Spleen (tissue), 11 donors: ENCODE data around the gene CGNL1. TPM values are rescaled to one million over a fixed set of nuclear protein-coding genes. Genes with fewer than 3 reads are reported as not detected.
A peak's percentile ranks its signal among the peaks of the same experiment; 100 is the strongest.

Experiments
- DNase-seq: peaks from one replicate; pipeline ENCODE4 v3.0.0-alpha.2; 2020
- H3K27ac ChIP-seq, 8 donors: fragments of 200-600 bp; sonication (generic) in 7 of 8; 1 replicate in 4 of 8; 2 replicates in 4 of 8; pipeline versions ENCODE4 v1.5.0 to v1.8.0; 2016 to 2021; ENCODE audit warnings: inconsistent platforms in 4 of 8, mild to moderate bottlenecking in 4 of 8, moderate library complexity in 1 of 8
- H3K27me3 ChIP-seq, 7 donors: fragments of 200-600 bp; sonication (generic) in 6 of 7; replicated peaks in 1 of 7; 1 replicate in 4 of 7; 2 replicates in 3 of 7; pipeline versions ENCODE4 v1.5.0 to v1.8.0; 2016 to 2021; ENCODE audit warnings: inconsistent platforms in 3 of 7, mild to moderate bottlenecking in 1 of 7
- H3K36me3 ChIP-seq, 6 donors: fragments of 200-600 bp; sonication (generic) in 5 of 6; 1 replicate in 4 of 6; 2 replicates in 2 of 6; pipeline versions ENCODE4 v1.5.0 to v1.8.0; 2016 to 2021; ENCODE audit warnings: inconsistent platforms in 2 of 6
- H3K4me1 ChIP-seq, 6 donors: fragments of 200-600 bp; sonication (generic) in 5 of 6; 1 replicate in 3 of 6; 2 replicates in 3 of 6; pipeline versions ENCODE4 v1.5.0 to v1.8.0; 2016 to 2021; ENCODE audit warnings: inconsistent platforms in 3 of 6
- H3K4me3 ChIP-seq, 8 donors: fragments of 200-600 bp; sonication (generic) in 7 of 8; 1 replicate in 4 of 8; 2 replicates in 4 of 8; pipeline versions ENCODE4 v1.5.0 to v1.8.0; 2016 to 2021; ENCODE audit warnings: inconsistent platforms in 4 of 8, mild to moderate bottlenecking in 4 of 8, moderate library complexity in 2 of 8
- H3K9me3 ChIP-seq, 8 donors: fragments of 200-600 bp; sonication (generic) in 7 of 8; 1 replicate in 4 of 8; 2 replicates in 4 of 8; pipeline versions ENCODE4 v1.5.0 to v1.8.0; 2016 to 2021; ENCODE audit warnings: inconsistent platforms in 4 of 8
- POLR2A ChIP-seq, 3 donors: fragments of 450-650 bp; IDR thresholded peaks; one replicate each; pipeline ENCODE4 v1.5.1; 2017; ENCODE audit warnings: antibody characterized with exemption in 3 of 3, mild to moderate bottlenecking in 1 of 3
- POLR2AphosphoS5 ChIP-seq, 3 donors: sonication (generic); formaldehyde crosslinking; IDR thresholded peaks; one replicate each; pipeline ENCODE4 v1.5.1; 2017; ENCODE audit warnings: antibody characterized with exemption in 3 of 3
- WGBS, 5 donors: extraction: QIAGEN DNeasy Blood & Tissue Kit in 3 of 5; methylation state at CpG; one replicate each; pipeline versions ENCODE4 v1.1.5 to v1.1.7; 2013 to 2018; 5-methylcytosine and 5-hydroxymethylcytosine counted together
- intact Hi-C: fragments of 100-400 bp; cut with DNase I; formaldehyde crosslinking; loops from one replicate; pipeline ENCODE4 v1.15.0; 2023; ENCODE audit warnings: low total_unique reads
- polyA plus RNA-seq, 3 donors: library from polyadenylated mRNA; stranded (reverse); fragments of 200-250 nt; gene quantifications; one replicate each; pipeline ENCODE4 v1.2.1, GENCODE V29; 2013
- total RNA-seq, 7 donors: library from RNA; depleted of rRNA in 3 of 7; stranded (reverse); fragments of >200 nt in 3 of 7; fragmentation: NEBNext Ultra II Directional in 4 of 7; extraction: Animal tissue kit (Norgen Biotek cat#: 25700) in 4 of 7; gene quantifications; one replicate each; pipeline versions ENCODE4 v1.1.0 to v1.2.1, GENCODE V29; 2016 to 2021
- TF ChIP-seq, protein P1 (sequence below), 11 experiments: fragments of 200-600 bp in 7 of 11; fragments of 450-650 bp in 4 of 11; sonication (generic) in 4 of 11; IDR thresholded peaks in 8 of 11; conservative IDR thresholded peaks in 3 of 11; 1 replicate in 7 of 11; 2 replicates in 4 of 11; pipeline versions ENCODE4 v1.4.0 to v1.8.0; 2016 to 2021; ENCODE audit warnings: antibody characterized with exemption in 11 of 11, inconsistent platforms in 4 of 11, mild to moderate bottlenecking in 1 of 11
- donor health status: healthy with polysubstance abuse.
- donor health status: DM: no; HTN: no; CAD: no; lungs with moderate emphysema.
- donor health status: DM: no; HTN: no; CAD: no.
- donor health status: Bipolar disorder and iron deficiency.
- donor health status: healthy.
- donor health status: DM: no; HTN: no; CAD: no.
- donor health status: DM: yes; HTN: yes; CAD: no.

Gene CGNL1
- total and polyA plus RNA-seq, 10 donors = 0.07 to 0.73 (median 0.36) TPM

DNA sequence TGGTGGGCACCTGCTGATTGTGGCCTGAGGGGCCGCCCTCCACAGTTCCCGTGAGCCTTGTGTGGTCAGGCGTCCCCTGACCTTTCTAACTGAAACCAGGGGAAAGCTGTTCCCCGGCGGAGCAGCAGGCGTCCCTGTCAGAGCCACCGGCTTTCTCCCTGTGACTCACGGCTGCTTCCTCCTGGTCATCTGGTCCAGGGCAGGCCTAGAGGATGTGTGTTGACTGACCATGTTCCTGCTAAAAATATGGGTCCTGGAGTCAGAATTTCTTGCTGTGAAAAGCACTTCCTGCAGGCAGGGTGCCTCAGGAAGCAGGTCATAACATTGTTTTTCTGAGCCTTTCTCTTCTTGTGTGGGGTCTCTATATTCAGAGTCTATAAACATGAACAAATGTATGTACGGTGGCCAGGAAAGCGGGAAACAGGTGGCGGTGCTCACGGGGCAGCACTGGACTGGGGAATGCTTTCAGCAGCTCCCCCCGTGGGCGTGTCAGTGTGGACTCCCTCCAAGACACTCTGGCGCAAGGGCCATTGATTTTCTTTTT lies 38.4 kb upstream of the CGNL1 start:
- H3K4me1 ChIP-seq = peaks cover 0 to 6% (median 0%) of the 10 kb centered on the region in 6 donors
- TF ChIP-seq POLR2A (IDR thresholded peaks at IDR 0.05) (no peak), POLR2AphosphoS5 (IDR thresholded peaks at IDR 0.05) (no peak)
- TF ChIP-seq, protein P1, sequence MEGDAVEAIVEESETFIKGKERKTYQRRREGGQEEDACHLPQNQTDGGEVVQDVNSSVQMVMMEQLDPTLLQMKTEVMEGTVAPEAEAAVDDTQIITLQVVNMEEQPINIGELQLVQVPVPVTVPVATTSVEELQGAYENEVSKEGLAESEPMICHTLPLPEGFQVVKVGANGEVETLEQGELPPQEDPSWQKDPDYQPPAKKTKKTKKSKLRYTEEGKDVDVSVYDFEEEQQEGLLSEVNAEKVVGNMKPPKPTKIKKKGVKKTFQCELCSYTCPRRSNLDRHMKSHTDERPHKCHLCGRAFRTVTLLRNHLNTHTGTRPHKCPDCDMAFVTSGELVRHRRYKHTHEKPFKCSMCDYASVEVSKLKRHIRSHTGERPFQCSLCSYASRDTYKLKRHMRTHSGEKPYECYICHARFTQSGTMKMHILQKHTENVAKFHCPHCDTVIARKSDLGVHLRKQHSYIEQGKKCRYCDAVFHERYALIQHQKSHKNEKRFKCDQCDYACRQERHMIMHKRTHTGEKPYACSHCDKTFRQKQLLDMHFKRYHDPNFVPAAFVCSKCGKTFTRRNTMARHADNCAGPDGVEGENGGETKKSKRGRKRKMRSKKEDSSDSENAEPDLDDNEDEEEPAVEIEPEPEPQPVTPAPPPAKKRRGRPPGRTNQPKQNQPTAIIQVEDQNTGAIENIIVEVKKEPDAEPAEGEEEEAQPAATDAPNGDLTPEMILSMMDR (IDR thresholded peaks at IDR 0.05 in 8 of 11, conservative IDR thresholded peaks at IDR 0.05 in 3 of 11) = no peak
- no peaks in the 10 kb centered on the region for H3K9me3 ChIP-seq
- H3K4me3 ChIP-seq = no peak overlapping the region
- H3K27ac ChIP-seq = no peak overlapping the region
- WGBS, 5 donors = 44 to 55% (median 49%) methylated on average over 8 to 15 of the region's 15 CpGs
- DNase-seq = no peak
- no peaks in the 10 kb centered on the region for H3K36me3 ChIP-seq
- H3K27me3 ChIP-seq = peaks cover 0 to 46% (median 4%) of the 10 kb centered on the region in 7 donors
- intact Hi-C loops = no loop called here

DNA sequence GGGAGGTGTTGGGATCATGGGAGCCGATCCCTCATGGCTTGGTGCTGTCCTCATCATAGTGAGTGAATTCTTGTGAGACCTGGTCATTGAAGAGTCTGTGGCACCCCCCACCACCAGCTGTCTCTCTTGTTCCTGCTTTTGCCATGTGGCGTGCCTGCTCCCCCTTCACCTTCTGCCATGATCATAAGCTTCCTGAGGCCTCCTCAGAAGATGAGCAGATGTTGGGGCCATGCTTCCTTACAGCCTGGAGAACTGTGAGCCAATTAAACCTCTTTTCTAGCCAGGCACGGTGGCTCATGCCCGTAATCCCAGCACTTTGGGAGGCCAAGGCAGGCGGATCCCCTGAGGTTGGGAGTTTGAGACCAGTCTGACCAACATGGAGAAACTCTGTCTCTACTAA lies 37.0 kb upstream of the CGNL1 start:
- intact Hi-C loops = no loop called here
- Histone ChIP-seq H3K27me3 (peaks cover 0 to 44% (median 0%) of the 10 kb centered on the region in 7 donors), H3K9me3 (no peaks in the 10 kb centered on the region), H3K4me3 (no peak overlapping the region), H3K36me3 (no peaks in the 10 kb centered on the region), H3K27ac (no peak overlapping the region), H3K4me1 (peaks cover 0 to 6% (median 0%) of the 10 kb centered on the region in 6 donors)
- WGBS, 5 donors = 80 to 96% (median 87%) methylated on average over 5 of the region's 5 CpGs
- no peak for DNase-seq
- TF ChIP-seq, protein P1 (IDR thresholded peaks at IDR 0.05 in 8 of 11, conservative IDR thresholded peaks at IDR 0.05 in 3 of 11) = no peak
- TF ChIP-seq POLR2AphosphoS5 (IDR thresholded peaks at IDR 0.05) (no peak), POLR2A (IDR thresholded peaks at IDR 0.05) (no peak)

DNA sequence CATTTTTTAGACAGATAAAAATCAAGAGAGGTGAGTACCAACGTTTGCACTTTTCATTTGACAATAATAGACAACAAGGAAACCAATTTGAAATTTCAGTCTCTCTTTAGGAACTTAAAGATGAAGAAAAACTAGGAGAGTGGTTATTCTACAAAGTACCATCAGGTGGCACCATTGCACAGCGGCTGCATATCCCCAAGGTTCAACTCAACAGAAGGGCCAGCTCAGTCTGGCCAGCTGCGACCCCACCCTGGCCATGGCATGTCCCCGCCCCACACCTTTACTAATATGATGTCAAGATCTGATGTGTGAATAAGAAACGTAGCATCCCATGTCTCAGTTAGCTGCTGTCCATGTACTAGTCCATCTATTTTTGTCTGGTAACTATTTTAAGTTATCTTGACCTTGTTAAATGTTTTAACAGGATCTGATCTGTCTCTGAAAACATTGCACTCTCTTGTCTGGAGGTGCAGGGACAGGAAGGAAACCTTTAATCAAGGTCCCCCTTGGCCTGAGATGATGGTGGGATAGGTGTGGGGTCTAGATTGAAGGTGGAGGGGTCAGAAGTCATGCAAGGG lies 35.5 kb upstream of the CGNL1 start:
- H3K4me3 ChIP-seq = no peak overlapping the region
- no peaks in the 10 kb centered on the region for H3K9me3 ChIP-seq
- 1 to 7% (median 2%) methylated on average over 5 of the region's 5 CpGs for WGBS, 5 donors
- TF ChIP-seq POLR2AphosphoS5 (IDR thresholded peaks at IDR 0.05) (no peak), POLR2A (IDR thresholded peaks at IDR 0.05) (no peak)
- TF ChIP-seq, protein P1 (IDR thresholded peaks at IDR 0.05 in 8 of 11, conservative IDR thresholded peaks at IDR 0.05 in 3 of 11) = peak; percentile 39 to 79 (median 72)
- DNase-seq = no peak
- intact Hi-C loops = loop anchor here (5.0 kb wide), 1 partner anchor 187 kb away; no protein-coding TSS in a partner anchor
- peaks cover 0 to 41% (median 0%) of the 10 kb centered on the region in 7 donors for H3K27me3 ChIP-seq
- no peak overlapping the region for H3K27ac ChIP-seq
- peaks cover 0 to 6% (median 0%) of the 10 kb centered on the region in 6 donors for H3K4me1 ChIP-seq
- H3K36me3 ChIP-seq = no peaks in the 10 kb centered on the region

GRCh38 chr15:57343048-57343447 lies 33.3 kb upstream of the CGNL1 start:
- no peak overlapping the region for H3K4me3 ChIP-seq
- no peaks in the 10 kb centered on the region for H3K36me3 ChIP-seq
- WGBS, 5 donors = 90 to 99% (median 93%) methylated on average over 7 of the region's 7 CpGs
- H3K27me3 ChIP-seq = peaks cover 0 to 23% (median 0%) of the 10 kb centered on the region in 7 donors
- TF ChIP-seq POLR2A (IDR thresholded peaks at IDR 0.05) (no peak), POLR2AphosphoS5 (IDR thresholded peaks at IDR 0.05) (no peak)
- TF ChIP-seq, protein P1 (IDR thresholded peaks at IDR 0.05 in 8 of 11, conservative IDR thresholded peaks at IDR 0.05 in 3 of 11) = no peak
- peaks cover 0 to 2% (median 0%) of the 10 kb centered on the region in 8 donors for H3K9me3 ChIP-seq
- peaks cover 0 to under 1% (median 0%) of the 10 kb centered on the region in 6 donors for H3K4me1 ChIP-seq
- intact Hi-C loops = loop anchor here (5.0 kb wide), 1 partner anchor 184 kb away; no protein-coding TSS in a partner anchor
- no peak for DNase-seq
- H3K27ac ChIP-seq = no peak overlapping the region
